Activated CD4-positive, alpha-beta T cell treated with anti-CD3 and anti-CD28 coated beads for 24 hours (primary cell): ENCODE data around the gene TMEM30B.

ENCODE experiments used
- DNase-seq, 2 donors: peaks; one replicate each; pipeline ENCODE4 v3.0.0-alpha.2; 2020; ENCODE audit warnings: low read depth in 2 of 2

TMEM30B gene

DNA sequence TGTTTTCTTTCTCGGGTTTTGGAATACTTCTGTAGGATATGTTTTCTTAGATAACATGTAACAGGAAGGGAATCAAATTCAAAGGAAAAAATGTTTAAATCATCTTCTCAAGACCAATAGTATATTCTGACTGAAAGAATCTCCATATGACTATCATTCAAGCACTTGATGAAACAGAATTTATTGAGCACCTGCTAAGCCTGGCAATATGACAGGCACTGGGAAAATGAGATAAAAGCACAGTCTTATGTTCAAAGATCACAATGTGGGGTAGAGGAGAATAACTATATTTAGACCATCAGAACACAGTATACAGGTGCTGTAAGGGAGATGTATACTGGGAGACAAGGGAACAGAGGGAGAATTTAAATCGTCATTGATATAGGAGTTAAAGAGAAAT is 19.1 kb upstream of the TMEM30B start:
- DNase-seq: no peak

DNA sequence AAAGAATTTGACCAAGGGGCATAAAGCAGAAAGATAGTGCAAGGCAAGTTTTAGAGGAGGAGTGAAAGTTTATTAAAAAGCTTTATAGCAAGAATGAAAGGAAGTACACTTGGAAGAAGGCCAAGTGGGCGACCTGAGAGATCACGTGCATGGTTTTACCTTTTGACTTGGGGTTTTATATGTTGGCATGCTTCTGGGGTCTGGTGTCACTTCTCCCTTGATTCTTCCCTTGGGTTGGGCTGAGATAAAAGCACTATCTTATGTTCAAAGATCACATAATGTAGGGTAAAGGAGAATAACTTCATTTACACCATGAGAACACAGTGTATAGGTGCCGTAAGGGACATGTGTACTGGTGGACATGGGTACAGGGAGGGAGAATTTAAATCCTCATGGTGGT is 17.7 kb upstream of the TMEM30B start:
- no peak for DNase-seq

DNA sequence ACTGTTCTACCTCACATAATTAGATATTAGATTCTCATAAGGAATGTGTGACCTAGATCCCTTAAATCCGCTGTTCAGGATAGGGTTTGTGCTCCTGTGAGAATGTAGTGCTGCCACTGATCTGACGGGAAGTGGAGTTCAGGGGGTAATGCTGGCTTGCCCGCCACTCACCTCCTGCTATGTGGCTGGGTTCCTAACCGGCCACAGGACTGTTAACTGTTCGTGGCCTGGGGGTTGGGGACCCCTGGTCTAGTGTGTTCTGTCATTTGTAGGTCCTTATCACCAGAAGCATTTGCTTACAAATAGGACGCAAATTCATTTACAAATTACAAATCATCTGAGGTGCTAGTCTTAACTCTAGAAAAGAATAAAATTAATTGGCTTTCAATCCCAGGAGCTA is 16.4 kb upstream of the TMEM30B start:
- DNase-seq: no peak

GRCh38 chr14:61296719-61297502 is 15.8 kb upstream of the TMEM30B start:
- peak in 1 of 2 donors; percentile 21 for DNase-seq

- no peak for DNase-seq
Observed at GRCh38 chr14:61296151-61296550, 15.0 kb upstream of the TMEM30B start.

GRCh38 chr14:61290701-61291100 is 9.6 kb upstream of the TMEM30B start:
- no peak for DNase-seq

GRCh38 chr14:61288720-61289119 is 7.6 kb upstream of the TMEM30B start:
- no peak for DNase-seq

DNA sequence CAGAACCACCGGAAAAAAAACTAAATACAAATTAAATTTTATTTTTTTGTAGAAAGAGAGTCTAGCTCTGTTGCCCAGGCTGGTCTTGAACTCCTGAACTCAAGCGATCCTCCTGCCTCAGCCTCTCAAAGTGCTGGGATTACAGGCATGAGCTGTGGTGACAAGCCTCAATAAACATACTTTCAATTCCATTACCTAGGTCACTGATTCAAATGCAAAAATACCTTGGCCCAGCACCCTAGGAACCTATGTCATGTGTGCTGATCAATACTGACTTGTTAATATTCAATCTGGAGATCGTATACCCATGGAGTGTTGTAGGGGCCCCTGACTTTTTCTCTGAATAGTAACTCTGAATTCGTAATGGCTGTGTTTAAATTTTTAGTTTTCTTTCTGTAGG is 7.1 kb upstream of the TMEM30B start:
- no peak for DNase-seq

GRCh38 chr14:61287196-61287595 is 6.1 kb upstream of the TMEM30B start:
- DNase-seq: no peak

DNA sequence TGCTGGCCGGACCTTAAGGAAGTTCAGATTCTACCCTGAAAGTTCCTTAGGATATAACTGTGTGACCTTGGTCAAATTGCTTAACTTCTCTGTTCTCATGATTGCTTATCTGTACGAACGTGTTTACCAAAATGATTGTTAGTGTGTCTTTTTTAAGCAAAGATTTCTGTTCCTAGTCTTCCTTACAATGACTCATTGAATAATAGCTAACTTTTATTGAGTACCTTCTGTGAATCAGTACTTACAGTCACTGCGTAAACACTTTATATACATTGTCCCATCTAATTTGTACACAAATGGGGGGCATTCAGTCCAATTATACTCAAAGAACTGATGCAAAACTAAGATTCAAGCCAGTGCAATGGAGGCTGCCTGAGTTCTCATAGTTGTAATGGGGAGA is 4.2 kb upstream of the TMEM30B start:
- no peak for DNase-seq

DNA sequence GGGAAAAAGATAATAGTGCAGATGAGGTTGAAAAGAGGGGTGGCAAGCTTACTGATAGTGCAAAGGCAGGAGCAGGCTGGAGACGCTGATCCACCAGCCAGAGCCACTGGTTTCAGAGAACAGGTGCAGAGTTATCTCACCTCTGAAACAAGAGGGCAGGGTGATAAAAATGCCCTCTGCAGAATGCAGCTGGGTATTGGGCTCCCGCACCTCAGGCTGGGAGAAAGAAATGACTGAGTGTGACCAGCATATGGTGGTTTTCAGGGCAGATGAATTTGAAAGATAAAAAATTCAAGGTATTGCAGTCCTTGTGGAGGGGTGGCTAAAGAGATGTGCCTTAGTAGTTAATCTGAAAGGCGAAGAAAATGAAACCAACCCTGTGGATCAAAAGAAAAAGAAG is 2.9 kb upstream of the TMEM30B start:
- no peak for DNase-seq

GRCh38 chr14:61282746-61283145 is 1.6 kb upstream of the TMEM30B start:
- no peak for DNase-seq

GRCh38 chr14:61281948-61282275 is 774 bp upstream of the TMEM30B start:
- no peak for DNase-seq

DNA sequence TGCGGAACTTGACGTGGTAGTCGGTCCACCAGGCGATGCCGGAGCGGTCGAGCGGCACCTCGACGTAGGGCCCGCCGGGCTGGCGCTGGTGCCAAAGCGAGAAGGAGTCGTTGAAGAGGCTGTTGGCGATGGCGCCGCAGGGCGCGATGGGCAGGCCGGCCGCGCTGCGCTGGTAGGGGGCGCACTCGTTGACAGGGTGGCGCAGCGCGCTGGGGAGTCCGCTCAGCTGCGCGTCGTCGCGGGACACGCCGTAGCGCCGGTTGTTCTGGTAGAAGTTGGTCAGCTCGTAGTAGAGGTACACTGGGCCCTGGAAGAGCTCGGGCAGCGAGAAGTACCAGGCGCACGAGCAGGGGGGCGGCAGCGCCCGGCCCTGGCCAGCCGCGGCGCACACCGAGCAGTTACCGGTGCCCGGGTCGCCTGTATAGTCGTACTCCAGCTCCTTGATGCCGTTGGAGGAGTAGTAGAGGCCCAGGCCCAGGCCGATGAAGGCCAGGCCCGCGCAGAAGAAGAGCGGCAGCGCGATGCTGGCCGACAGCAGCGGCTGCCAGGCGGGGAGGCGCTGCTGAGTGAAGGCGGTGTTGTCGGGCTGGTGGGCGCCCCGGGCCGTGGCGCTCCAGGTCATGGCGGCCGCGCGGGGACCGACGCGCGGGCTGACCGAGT is 482 bp downstream of the TMEM30B start:
- DNase-seq: peak; percentile 62 to 69

GRCh38 chr14:61280092-61280525 is 1.0 kb downstream of the TMEM30B start:
- peak; percentile 18 to 25 for DNase-seq

DNA sequence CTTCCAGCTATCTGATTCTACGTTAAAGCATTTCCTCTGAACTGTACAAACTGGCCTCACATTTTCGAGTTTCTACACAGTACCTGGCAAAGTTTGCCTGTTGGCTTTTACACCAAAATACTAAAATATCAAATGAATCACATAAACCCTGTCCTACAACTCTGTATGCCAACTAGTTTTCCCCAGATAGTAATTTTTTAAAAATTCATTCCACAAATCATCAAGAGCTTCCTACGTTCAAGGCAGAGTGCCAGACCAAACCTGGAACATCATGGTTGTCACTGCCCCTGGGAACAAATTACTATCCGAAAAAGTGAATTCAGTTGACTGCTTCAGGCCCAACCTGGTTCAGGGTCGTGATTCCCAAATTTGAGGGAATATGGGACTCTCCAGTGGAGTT is 2.1 kb downstream of the TMEM30B start:
- no peak for DNase-seq

DNA sequence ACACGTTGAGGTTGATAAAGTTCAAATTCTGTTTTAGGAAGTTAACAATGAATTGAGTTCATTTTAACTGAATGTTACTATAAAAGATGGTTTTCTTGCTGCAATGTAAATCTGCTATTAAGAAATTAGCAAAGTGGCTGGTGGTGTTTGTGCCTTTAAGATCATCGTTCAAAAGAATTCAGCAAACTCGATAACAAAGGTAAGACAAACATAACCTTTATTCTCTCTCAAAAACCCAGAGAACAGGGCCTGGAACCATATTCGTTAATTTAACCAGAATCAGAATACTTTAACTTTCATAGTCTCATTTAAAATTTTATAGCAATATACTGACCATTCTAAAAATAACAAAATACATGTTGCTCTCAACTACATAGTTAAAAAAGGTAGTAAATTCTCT is 3.4 kb downstream of the TMEM30B start:
- no peak for DNase-seq

DNA sequence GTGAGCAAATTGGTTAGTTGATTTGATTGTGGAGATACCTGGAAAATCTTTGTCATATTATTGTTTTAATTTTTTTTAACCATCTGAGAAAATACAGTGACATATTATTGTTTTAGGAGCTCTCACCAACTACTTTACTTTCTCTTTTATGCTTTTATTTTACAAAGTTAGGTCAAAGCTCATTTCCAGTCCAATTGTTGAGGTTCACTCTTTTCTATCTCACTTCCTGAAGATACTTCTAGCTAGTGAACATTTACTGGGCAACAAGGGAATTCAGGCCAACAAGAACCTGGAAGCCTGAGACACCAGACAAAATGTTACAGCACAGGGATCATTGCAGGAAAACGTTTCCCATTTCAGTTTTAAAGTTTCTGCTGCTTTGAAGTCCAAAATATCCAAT is 3.9 kb downstream of the TMEM30B start:
- DNase-seq: no peak

GRCh38 chr14:61271552-61271951 is 9.6 kb downstream of the TMEM30B start:
- no peak for DNase-seq

DNA sequence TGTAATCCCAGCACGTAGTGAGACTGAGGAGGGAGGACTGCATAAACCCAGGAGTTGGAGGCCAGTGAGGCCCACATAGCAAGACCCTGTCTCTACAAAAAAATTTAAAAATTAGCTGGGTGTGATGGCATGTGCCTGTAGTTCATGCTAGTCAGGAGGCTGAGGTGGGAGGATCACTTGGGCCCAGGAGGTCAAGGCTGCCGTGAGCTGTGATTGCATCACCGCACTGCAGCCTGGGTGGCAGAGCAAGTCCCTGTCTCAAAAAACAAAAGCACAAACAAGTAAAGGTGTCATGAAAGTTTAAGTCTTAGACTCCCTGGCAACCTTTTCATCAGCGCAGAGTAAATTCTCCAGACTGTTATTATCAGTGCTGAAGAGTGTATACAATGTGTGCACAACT is 10.4 kb downstream of the TMEM30B start:
- DNase-seq: no peak

DNA sequence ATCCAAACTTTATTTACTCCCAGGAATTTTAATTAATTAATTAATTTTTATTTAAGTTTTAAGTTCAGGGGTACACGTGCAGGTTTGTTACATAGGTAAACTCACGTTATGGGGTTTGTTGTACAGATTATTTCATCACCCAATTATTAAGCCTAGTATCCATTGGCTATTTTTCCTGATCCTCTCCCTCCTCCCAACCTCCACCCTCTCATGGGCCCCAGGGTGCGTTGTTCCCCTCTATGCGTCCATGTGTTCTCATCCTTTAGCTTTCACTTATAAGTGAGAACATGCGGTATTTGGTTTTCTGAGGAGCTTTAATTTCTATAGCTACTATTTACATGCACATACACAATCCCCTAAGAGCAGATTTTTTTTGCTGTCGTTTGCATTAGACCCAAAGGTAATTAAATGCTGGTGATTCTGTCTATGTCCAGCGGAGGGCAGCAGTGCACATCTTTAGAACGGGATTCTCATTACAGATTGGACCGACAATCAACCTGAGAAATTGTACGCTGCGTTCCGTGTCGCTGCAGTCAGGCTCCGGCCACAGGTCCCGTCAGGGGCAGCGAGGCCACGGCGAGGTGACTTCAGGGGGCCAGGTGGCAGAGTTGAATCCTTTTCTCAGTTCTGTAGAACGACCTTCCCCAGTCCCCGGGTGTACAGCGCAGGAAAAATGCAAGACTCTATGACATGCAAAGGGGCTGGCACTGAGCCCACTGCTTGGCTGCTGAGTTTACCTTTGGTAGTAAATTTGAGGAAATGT is 11.6 kb downstream of the TMEM30B start:
- peak; percentile 62 to 68 for DNase-seq

GRCh38 chr14:61268812-61269211 is 12.3 kb downstream of the TMEM30B start:
- DNase-seq: no peak
